HG03196 (cell line): Measurements from ENCODE around the gene SLC37A2.

Source experiments
- ATAC-seq: cut with Tn5 transposase; IDR thresholded peaks from one replicate; pipeline ENCODE4 v1.9.1; 2021; ENCODE audit not compliant: unreplicated experiment

The SLC37A2 gene

GRCh38 chr11:125070699-125071254, 7.7 kb downstream of the SLC37A2 start:
- ATAC-seq = peak; percentile 74

- no peak for ATAC-seq
These were observed 8.3 kb downstream of the SLC37A2 start for GRCh38 chr11:125071435-125071834.

- ATAC-seq = no peak
These were observed 8.7 kb downstream of the SLC37A2 start for GRCh38 chr11:125071846-125072217.

GRCh38 chr11:125072218-125072960, 9.3 kb downstream of the SLC37A2 start:
- ATAC-seq = peak; percentile 71

- no peak for ATAC-seq
These were observed 10.0 kb downstream of the SLC37A2 start for GRCh38 chr11:125072961-125073590.

GRCh38 chr11:125073616-125074483, 10.7 kb downstream of the SLC37A2 start:
- no peak for ATAC-seq

- ATAC-seq = no peak
These were observed 11.6 kb downstream of the SLC37A2 start for GRCh38 chr11:125074511-125075241.

GRCh38 chr11:125075242-125075625, 12.1 kb downstream of the SLC37A2 start:
- ATAC-seq = no peak

GRCh38 chr11:125075900-125076317, 12.8 kb downstream of the SLC37A2 start:
- ATAC-seq = no peak

- no peak for ATAC-seq
These were observed 13.4 kb downstream of the SLC37A2 start for GRCh38 chr11:125076378-125076945.

- ATAC-seq = no peak
These were observed 14.9 kb downstream of the SLC37A2 start for GRCh38 chr11:125078016-125078415.

- no peak for ATAC-seq
These were observed 15.5 kb downstream of the SLC37A2 start for GRCh38 chr11:125078516-125079140.

- no peak for ATAC-seq
These were observed 16.2 kb downstream of the SLC37A2 start for GRCh38 chr11:125079151-125079877.

- ATAC-seq = no peak
These were observed 16.9 kb downstream of the SLC37A2 start for GRCh38 chr11:125079878-125080530.

- no peak for ATAC-seq
These were observed 17.4 kb downstream of the SLC37A2 start for GRCh38 chr11:125080531-125080911.

GRCh38 chr11:125081098-125081798, 18.1 kb downstream of the SLC37A2 start:
- ATAC-seq = no peak

- ATAC-seq = no peak
These were observed 18.9 kb downstream of the SLC37A2 start for GRCh38 chr11:125082040-125082439.

GRCh38 chr11:125082611-125083311, 19.7 kb downstream of the SLC37A2 start:
- no peak for ATAC-seq
